H1 (cell line): Measurements from ENCODE around the gene UCMA. TPM values are rescaled to one million over a fixed set of nuclear protein-coding genes. Genes with fewer than 3 reads are reported as not detected.

Experiments used
- BCL11A ChIP-seq, 2 experiments: IDR thresholded peaks; one replicate each; pipeline ENCODE4 v1.6.1; 2011; ENCODE audit warnings: low read depth in 2 of 2, low read length in 2 of 2, mild to moderate bottlenecking in 2 of 2
- HDAC2 ChIP-seq, 2 experiments: fragments of 300-600 bp in 1 of 2; sonication (generic) in 1 of 2; IDR thresholded peaks; 2 replicates each; pipeline ENCODE4 v1.6.1; 2011 to 2012; ENCODE audit warnings: low read depth in 2 of 2, low read length in 2 of 2, mild to moderate bottlenecking in 2 of 2, moderate library complexity in 2 of 2, borderline replicate concordance in 1 of 2, inconsistent platforms in 1 of 2
- KDM5A ChIP-seq: fragments of 200-600 bp; IDR thresholded peaks from 2 replicates; pipeline ENCODE4 v1.7.1; 2012; ENCODE audit warnings: mild to moderate bottlenecking, low read length, inconsistent platforms, mixed read lengths
- RXRA ChIP-seq: IDR thresholded peaks from 2 replicates; pipeline ENCODE4 v1.6.1; 2011; ENCODE audit warnings: low read depth, mild to moderate bottlenecking, low read length, moderate library complexity; ENCODE audit not compliant: insufficient read depth
- SP2 ChIP-seq: IDR thresholded peaks from 2 replicates; pipeline ENCODE4 v1.6.1; 2012; ENCODE audit warnings: mild to moderate bottlenecking, low read length, inconsistent platforms
- polyA plus RNA-seq, 7 experiments: library from polyadenylated mRNA; depleted of rRNA in 3 of 7; stranded (reverse) in 5 of 7; unstranded in 2 of 7; fragments of >200 nt in 5 of 7; fragments of 200-250 nt in 2 of 7; gene quantifications; 1 replicate in 5 of 7; 2 replicates in 1 of 7; 4 replicates in 1 of 7; pipeline versions ENCODE4 v1.2.1 to v1.2.3, GENCODE V29; 2011 to 2013; ENCODE audit warnings: missing spikeins in 2 of 7, mixed read lengths in 2 of 7
- small RNA-seq: library from polyadenylated mRNA; stranded (forward); fragments of <200 nt; extraction: miRNeasy Mini kit (QIAGEN cat#:217004); gene quantifications from one replicate; pipeline ENCODE3, GENCODE V24; 2013; ENCODE audit not compliant: insufficient read depth
- total RNA-seq: library from RNA; stranded (reverse); fragmentation: NEBNext Ultra II Directional; extraction: Animal tissue kit (Norgen Biotek cat#: 25700); gene quantifications from 2 replicates; pipeline ENCODE4 v1.2.1, GENCODE V29; 2021

The UCMA gene
- total and polyA plus RNA-seq, 2 of the 8 experiments (the other 6 are each of a cell fraction or from before 2014, with no cell fraction given) = 1.2 to 4.6 TPM

DNA sequence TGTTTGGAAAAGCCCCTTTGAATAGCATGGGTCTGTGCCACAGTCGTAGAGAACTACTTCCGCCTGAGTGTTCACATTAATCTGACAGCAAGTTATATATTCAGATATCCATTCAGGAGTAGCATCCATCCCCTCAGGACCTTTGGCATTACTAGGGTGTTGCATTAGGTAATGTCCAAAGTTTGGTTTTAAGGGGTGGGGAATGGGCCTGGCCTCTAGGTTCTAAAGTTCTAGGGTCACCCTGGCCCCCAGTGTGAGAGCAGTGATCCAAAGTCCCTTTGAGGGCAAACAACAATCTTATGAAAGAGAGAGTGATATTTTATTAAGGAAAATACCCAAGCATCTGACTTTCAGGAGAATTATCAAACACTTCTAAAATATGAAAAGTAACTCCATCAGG is 60.6 kb downstream of the UCMA start (continued):
- TF ChIP-seq SP2 = no peak
- no peak for TF ChIP-seq KDM5A
- TF ChIP-seq BCL11A (IDR thresholded peaks at IDR 0.05; ENCODE audit: low read depth in 2 of 2, low read length in 2 of 2) = no peak
- no peak for TF ChIP-seq RXRA
- no peak for TF ChIP-seq HDAC2 (IDR thresholded peaks at IDR 0.05; ENCODE audit: borderline replicate concordance in 1 of 2, low read depth in 2 of 2, low read length in 2 of 2)

Small RNA genes lying within 50 kb of the gene (small RNA-seq; reads per million reads assigned to genes)
- not detected for gene RNU6-6P

Other genes with a start within 250 kb of the UCMA start
- gene CCDC3, start 232.7 kb downstream of the UCMA start, total RNA-seq = 3.7 and 3.8 TPM in 2 replicates
- gene CCDC3, start 232.7 kb downstream of the UCMA start, polyA plus RNA-seq (2011; rRNA removed) = 3.2 and 3.4 TPM in 2 replicates
- gene OPTN, start 134.2 kb downstream of the UCMA start, total RNA-seq = 17.7 and 20.1 TPM in 2 replicates
- 4.8 and 7.2 TPM in 2 replicates for gene OPTN, start 134.2 kb downstream of the UCMA start, polyA plus RNA-seq (2011; rRNA removed)
- gene MCM10, start 72.8 kb downstream of the UCMA start, total RNA-seq = 59.0 and 60.3 TPM in 2 replicates
- 6.8 and 9.8 TPM in 2 replicates for gene MCM10, start 72.8 kb downstream of the UCMA start, polyA plus RNA-seq (2011; rRNA removed)
- gene PHYH, start 65.7 kb upstream of the UCMA start, total RNA-seq = 22.7 and 23.2 TPM in 2 replicates
- gene PHYH, start 65.7 kb upstream of the UCMA start, polyA plus RNA-seq (2011; rRNA removed) = 22.0 and 22.9 TPM in 2 replicates
- 633 and 683 TPM in 2 replicates for gene SEPHS1, start 113.9 kb upstream of the UCMA start, total RNA-seq
- gene SEPHS1, start 113.9 kb upstream of the UCMA start, polyA plus RNA-seq (2011; rRNA removed) = 226 and 270 TPM in 2 replicates